ENCODE measurements around the gene DYRK1A.

DNA sequence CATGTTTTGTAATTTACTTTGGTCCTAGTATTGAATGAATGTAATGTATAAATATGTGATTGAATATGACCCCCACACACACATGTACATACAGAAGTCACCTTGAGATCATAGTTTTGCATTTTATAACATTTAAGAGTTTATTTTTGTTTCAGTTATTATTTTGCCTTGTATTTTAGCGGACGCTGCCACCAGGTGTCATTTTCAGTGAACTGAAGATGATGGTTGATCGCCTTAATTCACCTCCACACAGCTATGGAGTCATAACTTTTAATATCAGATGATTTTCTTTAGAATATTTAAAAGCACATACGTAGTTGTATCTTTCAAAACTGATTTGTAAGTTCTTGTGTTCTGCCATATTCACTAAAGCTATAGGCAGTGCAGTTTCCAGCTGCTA, 130.4 kb downstream of the DYRK1A start:
- TF ChIP-seq, protein P1, sequence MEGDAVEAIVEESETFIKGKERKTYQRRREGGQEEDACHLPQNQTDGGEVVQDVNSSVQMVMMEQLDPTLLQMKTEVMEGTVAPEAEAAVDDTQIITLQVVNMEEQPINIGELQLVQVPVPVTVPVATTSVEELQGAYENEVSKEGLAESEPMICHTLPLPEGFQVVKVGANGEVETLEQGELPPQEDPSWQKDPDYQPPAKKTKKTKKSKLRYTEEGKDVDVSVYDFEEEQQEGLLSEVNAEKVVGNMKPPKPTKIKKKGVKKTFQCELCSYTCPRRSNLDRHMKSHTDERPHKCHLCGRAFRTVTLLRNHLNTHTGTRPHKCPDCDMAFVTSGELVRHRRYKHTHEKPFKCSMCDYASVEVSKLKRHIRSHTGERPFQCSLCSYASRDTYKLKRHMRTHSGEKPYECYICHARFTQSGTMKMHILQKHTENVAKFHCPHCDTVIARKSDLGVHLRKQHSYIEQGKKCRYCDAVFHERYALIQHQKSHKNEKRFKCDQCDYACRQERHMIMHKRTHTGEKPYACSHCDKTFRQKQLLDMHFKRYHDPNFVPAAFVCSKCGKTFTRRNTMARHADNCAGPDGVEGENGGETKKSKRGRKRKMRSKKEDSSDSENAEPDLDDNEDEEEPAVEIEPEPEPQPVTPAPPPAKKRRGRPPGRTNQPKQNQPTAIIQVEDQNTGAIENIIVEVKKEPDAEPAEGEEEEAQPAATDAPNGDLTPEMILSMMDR (optimal IDR thresholded peaks at IDR 0.05 in 1 of 3, IDR thresholded peaks at IDR 0.05 in 1 of 3, conservative IDR thresholded peaks at IDR 0.05 in 1 of 3; ENCODE audit: extremely low read depth in 1 of 3, insufficient read depth in 2 of 3, low read length in 3 of 3): peak in 1 of 3 experiments; percentile 26
- no peak for TF ChIP-seq EZH2 (IDR thresholded peaks at IDR 0.05; ENCODE audit: low read length)
